GM21737 (cell line): ENCODE data around the gene CRISP1.
"Not testable (repeated sequence)": the region's sequence is repeated elsewhere in the genome, so short reads cannot be mapped to it uniquely, and the experiment has no call there.

Source experiments
- ATAC-seq: cut with Tn5 transposase; IDR thresholded peaks from one replicate; pipeline ENCODE4 v1.9.1; 2021; ENCODE audit warnings: mild to moderate bottlenecking, moderate library complexity; ENCODE audit not compliant: unreplicated experiment

Gene CRISP1

GRCh38 chr6:49841424-49841823 is 24.9 kb downstream of the CRISP1 start:
- ATAC-seq = no peak

- no peak for ATAC-seq
Measured at GRCh38 chr6:49839957-49840356, 26.4 kb downstream of the CRISP1 start.

- no peak for ATAC-seq
Measured at GRCh38 chr6:49839162-49839561, 27.2 kb downstream of the CRISP1 start.

- no peak for ATAC-seq
Measured at GRCh38 chr6:49835140-49835539, 31.2 kb downstream of the CRISP1 start.

GRCh38 chr6:49833386-49833785 is 32.9 kb downstream of the CRISP1 start:
- no peak for ATAC-seq

GRCh38 chr6:49826743-49827406 is 39.5 kb downstream of the CRISP1 start:
- peak; percentile 98 for ATAC-seq

GRCh38 chr6:49815166-49815565 is 51.2 kb downstream of the CRISP1 start:
- no peak for ATAC-seq

- no peak for ATAC-seq
Measured at GRCh38 chr6:49813248-49813647, 53.1 kb downstream of the CRISP1 start.

- ATAC-seq = no peak
Measured at GRCh38 chr6:49806145-49806544, 60.2 kb downstream of the CRISP1 start.

- ATAC-seq = no peak
Measured at GRCh38 chr6:49805246-49805645, 61.1 kb downstream of the CRISP1 start.

GRCh38 chr6:49801525-49801924 is 64.8 kb downstream of the CRISP1 start:
- ATAC-seq = no peak

- ATAC-seq = no peak
Measured at GRCh38 chr6:49799090-49799489, 67.2 kb downstream of the CRISP1 start.

- ATAC-seq = not testable (repeated sequence)
Measured at GRCh38 chr6:49796842-49797455, 69.4 kb downstream of the CRISP1 start.

- no peak for ATAC-seq
Measured at GRCh38 chr6:49790341-49790740, 76.0 kb downstream of the CRISP1 start.

- no peak for ATAC-seq
Measured at GRCh38 chr6:49787176-49787575, 79.2 kb downstream of the CRISP1 start, which contains the start of gene PGK2. PGK2 (minus strand) TSS chr6:49787285; CDS start chr6:49787187, 98 bp downstream.

- ATAC-seq = no peak
Measured at GRCh38 chr6:49784272-49784671, 82.1 kb downstream of the CRISP1 start.
